GM12874 (cell line): ENCODE measurements around the gene ARHGEF7.

Source experiments
- CTCF ChIP-seq: IDR thresholded peaks from 2 replicates; pipeline ENCODE4 v1.5.1; 2011; ENCODE audit warnings: low read depth, mild to moderate bottlenecking, control low read depth, low read length, moderate library complexity; ENCODE audit not compliant: insufficient read depth

ARHGEF7 gene

GRCh38 chr13:111338841-111339240 lies 223.7 kb downstream of the ARHGEF7 start:
- TF ChIP-seq CTCF = no peak

GRCh38 chr13:111339366-111340143 lies 224.4 kb downstream of the ARHGEF7 start:
- no peak for TF ChIP-seq CTCF

GRCh38 chr13:111341886-111342285 lies 226.8 kb downstream of the ARHGEF7 start:
- no peak for TF ChIP-seq CTCF

GRCh38 chr13:111342721-111343120 lies 227.6 kb downstream of the ARHGEF7 start:
- TF ChIP-seq CTCF = no peak

- no peak for TF ChIP-seq CTCF
Measured at GRCh38 chr13:111343186-111343805, 228.2 kb downstream of the ARHGEF7 start.

- no peak for TF ChIP-seq CTCF
Measured at GRCh38 chr13:111344471-111345191, 229.5 kb downstream of the ARHGEF7 start.

GRCh38 chr13:111345682-111346081 lies 230.6 kb downstream of the ARHGEF7 start:
- TF ChIP-seq CTCF = no peak
